ENCODE measurements around the gene FAM193A.
A peak's percentile ranks its signal among the peaks of the same experiment; 100 is the strongest.
"Not testable (repeated sequence)": the region's sequence is repeated elsewhere in the genome, so short reads cannot be mapped to it uniquely, and the experiment has no call there.

The FAM193A gene, protein sequence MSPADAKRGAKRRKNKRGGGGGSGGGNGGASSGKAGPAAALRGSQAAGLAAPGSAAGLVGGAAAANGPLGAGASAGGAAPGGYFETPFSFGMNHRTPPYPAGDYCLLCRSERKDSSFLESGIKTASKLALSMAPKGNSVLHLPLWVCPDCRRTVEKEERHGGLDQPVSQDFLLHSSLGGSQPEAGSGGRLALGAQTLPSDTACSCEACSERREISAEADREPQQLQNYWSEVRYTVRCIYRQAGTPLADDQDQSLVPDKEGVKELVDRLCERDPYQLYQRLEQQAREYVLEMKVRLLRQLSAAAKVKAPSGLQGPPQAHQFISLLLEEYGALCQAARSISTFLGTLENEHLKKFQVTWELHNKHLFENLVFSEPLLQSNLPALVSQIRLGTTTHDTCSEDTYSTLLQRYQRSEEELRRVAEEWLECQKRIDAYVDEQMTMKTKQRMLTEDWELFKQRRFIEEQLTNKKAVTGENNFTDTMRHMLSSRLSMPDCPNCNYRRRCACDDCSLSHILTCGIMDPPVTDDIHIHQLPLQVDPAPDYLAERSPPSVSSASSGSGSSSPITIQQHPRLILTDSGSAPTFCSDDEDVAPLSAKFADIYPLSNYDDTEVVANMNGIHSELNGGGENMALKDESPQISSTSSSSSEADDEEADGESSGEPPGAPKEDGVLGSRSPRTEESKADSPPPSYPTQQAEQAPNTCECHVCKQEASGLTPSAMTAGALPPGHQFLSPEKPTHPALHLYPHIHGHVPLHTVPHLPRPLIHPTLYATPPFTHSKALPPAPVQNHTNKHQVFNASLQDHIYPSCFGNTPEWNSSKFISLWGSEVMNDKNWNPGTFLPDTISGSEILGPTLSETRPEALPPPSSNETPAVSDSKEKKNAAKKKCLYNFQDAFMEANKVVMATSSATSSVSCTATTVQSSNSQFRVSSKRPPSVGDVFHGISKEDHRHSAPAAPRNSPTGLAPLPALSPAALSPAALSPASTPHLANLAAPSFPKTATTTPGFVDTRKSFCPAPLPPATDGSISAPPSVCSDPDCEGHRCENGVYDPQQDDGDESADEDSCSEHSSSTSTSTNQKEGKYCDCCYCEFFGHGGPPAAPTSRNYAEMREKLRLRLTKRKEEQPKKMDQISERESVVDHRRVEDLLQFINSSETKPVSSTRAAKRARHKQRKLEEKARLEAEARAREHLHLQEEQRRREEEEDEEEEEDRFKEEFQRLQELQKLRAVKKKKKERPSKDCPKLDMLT (N-terminal part only)

DNA sequence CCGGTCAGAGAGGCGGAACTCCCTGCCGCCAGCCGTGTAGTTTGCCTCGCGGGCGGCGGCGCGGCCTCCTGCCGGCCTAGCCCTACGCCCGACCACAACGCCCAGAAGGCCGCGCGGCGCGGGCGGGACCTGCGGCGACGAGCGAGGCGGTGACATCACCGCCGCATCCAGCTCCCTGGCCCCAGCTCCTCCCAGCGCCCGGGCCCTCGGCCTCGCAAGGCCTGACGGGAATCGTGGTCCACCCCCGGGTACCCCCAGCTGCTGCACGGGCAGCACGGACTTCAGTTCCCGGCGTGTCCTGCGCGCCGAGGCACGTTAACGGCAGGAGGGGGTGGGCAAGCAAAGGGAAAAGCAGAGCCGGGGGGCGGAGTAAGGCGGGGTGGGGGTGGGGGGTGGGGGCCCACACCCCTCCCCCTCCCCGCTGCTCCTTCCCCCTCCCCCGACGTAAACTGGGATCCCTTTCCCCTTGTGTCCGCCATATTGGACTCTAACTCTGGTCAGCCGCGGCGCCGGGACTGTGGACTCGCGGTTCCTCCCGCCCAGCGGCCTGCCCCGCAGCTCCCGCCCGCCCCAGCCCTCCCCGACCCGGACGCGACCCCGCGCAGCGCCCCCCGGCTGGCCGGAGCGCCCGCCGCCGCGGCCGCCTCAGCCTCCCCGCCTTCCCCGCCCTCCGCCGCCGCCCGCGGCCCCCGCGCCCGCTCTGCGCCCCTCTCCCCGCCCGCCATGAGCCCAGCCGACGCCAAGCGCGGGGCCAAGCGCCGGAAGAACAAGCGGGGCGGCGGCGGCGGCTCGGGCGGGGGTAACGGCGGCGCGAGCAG lies at the start of gene FAM193A:
TSS of gene FAM193A (plus strand) at position 455 of the 818 bp plus-strand sequence. CDS start at position 724, 269 bp downstream.
- DNase-seq (ENCODE audit: low read depth in 3 of 3) = peak; percentile 97 to 99 (median 98)

DNA sequence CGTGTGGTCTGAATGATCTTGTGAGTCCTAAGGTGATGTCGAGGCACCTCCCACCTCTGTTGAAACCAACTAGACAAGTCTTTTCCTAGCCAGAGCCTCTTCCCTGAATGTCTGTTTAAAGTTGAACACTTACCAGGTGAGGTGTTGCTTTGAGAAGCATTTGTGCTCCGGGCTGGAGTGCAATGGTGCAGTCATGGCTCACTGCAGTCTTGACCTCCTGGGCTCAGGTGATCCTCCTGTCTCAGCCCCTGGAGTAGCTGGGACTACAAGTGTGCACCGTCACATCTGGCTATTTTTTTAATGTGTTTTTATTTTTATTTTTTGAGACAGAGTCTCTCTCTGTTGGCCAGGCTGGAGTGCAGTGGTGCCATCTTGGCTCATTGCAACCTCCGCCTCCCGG lies 49.5 kb upstream of the FAM193A start:
- no peak for DNase-seq (ENCODE audit: low read depth in 3 of 3)

DNA sequence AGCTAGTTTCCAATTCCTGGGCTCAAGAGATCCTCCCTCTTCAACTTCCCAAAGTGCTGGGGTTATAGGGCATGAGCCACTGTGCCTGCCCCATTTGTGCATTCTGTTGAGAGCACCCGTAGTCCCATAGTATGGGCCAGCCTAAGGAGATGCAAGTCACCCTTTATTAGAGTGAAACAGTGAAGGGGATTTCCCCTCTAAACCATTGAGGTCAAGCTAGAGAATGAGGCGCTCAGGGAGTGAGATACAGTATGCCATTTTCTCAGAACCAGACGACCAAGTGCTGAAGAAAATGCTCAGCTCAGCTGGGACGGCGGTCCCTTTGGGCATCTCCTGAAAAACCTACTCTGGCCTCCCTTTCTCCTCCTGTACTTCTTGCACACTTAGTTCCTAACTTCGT lies 48.8 kb upstream of the FAM193A start:
- no peak for DNase-seq (ENCODE audit: low read depth in 3 of 3)

DNA sequence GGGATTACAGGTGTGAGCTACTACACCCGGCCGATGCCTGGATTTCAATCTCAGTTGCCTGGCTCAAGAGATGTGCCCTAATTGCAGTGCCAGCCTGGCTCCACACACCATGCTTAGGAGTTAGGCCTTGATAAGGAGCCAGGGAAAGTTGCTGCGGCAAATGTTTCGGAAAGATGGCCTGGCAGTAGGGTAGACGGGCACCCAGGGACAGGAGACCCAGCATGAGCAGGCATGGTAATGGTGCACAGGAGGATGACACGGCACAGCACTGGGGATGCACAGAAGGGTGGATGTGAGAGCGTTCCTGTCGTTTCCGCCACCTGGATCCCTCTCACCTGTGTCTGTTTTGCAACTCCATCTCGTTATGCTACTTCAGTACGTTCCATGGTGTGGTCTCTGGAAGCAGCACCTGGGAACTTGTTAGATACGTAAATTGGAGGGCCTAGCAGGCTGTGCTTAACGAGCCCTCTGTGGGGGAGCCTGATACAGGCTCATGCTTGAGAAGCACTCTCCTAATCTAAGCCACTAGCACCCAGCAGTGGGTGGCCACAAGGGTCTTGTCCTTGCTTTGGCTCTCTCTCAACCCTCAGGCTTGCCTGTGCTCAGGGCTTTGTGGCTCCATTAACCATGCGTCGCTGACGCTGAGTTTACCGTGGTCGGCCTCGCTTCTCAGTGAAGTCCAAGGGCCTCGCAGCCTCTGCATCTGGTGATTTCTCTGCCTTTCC lies 47.2 kb upstream of the FAM193A start:
- no peak for DNase-seq (ENCODE audit: low read depth in 3 of 3)

DNA sequence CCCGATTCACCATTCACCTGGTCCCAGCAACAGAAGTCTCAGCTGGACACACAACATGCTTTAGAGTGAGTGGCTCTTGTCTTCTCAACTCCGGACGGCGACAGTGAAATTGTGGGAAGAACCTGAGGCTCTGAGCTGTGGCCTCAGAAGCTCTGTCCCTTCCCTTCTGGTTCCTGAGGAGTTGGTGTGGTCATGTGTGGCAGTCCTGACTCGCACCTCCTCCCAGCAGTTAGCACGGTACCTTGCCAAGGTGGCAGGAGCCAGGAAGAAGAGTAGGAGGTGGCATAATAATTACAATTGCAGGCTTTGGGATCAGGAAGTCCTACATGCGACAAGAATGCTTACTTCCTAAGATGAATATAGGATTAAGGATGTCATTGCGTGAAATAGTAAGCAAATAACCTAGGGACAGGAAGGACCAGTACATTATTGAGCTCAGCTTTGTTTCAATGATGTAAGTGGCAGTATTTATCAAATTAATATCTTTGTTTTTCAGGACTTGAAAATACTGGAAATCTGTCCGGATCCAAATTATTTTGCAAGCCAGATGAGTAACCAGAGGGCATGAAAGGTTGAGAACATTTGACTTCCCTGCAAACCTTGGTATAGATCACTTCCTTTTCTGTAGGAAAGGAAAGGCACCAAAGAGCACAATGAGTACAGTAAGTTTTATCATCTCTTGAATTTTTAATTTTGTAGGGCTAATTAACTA lies 46.5 kb upstream of the FAM193A start:
- DNase-seq (ENCODE audit: low read depth in 3 of 3) = no peak

DNA sequence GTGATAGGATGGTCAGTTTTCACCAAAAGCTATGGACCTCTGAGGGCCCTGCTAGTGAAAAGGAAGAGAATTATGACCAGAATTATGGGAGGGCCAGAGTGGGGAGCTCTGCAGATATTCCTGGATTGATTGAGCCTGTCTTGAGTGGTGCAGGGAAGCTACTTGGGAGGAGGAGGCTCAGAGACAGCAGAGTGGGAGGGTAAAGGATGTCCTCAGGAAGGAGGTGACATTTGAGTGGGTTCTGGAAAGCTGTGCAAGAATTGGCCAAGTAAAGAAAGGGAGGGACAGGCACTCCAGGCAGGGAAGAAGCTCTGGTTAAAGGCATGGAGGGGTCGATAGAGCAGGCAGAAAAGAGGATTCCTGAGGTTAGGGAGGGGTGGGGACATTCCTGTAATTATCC lies 43.5 kb upstream of the FAM193A start:
- no peak for DNase-seq (ENCODE audit: low read depth in 3 of 3)

DNA sequence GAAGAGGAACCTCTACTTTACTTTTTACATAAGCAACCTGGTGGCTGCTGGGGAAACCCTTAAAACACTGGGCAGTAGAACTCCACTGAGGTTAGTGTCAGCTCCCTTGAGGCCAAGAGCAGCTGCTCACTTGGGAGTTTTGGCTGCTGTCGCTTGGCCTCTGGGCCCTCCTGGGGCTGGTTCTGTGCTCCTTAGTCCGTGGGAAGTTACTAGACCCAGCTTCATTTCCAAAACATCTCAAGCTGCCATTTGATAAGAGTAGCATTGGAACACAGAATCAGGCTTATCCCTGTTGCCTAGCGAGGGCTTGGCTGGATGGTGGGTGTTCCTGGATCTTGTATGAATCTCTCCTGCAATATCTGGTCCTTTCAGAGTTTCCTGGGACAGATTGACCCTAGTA lies 41.5 kb upstream of the FAM193A start:
- no peak for DNase-seq (ENCODE audit: low read depth in 3 of 3)

DNA sequence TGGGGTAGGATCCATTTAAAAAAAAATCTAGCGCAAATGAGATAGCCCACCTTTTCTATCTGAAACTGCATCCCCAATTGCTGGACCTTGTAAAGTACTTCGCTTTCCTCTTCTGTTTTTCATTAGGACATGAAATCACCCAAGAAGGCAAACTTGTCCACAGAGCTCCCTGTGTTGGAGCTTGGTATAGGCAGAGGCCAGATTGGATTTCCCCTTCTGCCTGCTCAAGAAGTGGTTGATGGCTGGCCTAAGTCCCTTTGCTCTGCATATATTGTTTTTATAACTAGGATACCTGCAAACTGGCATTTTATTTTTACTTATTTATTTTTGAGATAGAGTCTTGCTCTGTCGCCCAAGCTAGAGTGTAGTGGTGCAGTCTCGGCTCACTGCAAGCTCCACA lies 39.1 kb upstream of the FAM193A start:
- no peak for DNase-seq (ENCODE audit: low read depth in 3 of 3)

DNA sequence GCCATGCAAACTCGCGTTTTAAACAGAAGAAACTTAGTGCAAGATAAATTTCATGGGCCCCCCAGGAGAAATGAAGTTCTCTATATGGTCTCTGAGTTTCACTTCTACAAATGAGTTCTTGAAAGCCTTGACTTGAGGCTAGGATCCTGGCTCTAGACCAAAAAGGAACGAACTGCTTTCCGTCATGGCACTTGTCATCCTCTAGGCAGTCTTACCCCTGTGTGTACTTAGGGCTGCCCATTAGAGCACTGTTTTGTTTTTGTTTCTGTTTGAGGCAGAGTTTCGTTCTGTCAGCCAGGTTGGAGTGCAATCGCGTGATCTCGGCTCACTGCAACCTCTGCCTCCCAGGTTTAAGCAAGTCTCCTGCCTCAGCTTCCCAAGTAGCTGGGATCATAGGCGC lies 38.5 kb upstream of the FAM193A start:
- DNase-seq (ENCODE audit: low read depth in 3 of 3) = no peak

DNA sequence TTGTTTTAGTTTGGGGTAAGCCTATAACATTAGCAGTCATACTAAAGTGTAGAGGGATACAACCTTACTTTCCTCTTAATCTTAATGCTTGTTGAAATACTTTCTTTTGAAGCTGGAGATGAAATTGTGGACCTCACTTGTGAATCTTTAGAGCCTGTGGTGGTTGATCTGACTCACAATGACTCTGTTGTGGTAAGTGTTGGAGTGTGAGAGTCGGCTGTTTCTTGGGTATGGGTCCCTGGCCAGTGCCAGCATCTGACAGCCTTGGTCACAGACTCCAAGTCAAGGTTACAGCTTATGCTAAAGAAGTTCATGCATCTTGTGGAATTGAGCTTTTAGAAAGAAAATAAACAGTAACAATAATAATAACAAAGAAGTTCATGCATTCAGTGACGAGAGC lies 35.9 kb upstream of the FAM193A start:
- DNase-seq (ENCODE audit: low read depth in 3 of 3) = no peak

DNA sequence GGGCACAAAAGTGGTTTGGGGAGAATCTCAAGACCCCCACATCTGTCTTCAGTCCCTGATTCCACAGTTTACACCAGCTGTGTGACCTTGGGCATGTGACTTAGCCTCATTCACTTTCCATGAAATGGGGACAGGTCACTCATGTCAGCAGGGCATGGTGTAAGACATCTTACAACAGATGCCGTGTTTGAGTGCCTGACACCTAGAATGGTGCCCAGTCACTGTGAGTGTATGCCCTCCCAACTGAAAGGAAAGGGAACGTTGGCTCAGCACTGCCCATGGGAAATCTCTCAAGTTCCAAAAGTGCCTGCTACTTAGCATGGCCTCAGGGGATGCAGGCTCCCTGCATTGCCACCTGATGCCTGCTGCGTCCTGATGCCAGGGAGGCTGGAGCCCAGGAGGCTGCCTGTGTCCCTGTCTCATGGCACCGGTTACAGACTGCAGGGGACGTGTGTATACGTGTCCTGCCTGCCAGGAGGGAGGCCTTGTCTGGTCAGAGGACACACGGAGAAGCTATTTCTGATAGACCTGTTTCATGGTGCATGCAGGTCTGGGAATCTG lies 35.3 kb upstream of the FAM193A start:
- DNase-seq (ENCODE audit: low read depth in 3 of 3) = no peak

DNA sequence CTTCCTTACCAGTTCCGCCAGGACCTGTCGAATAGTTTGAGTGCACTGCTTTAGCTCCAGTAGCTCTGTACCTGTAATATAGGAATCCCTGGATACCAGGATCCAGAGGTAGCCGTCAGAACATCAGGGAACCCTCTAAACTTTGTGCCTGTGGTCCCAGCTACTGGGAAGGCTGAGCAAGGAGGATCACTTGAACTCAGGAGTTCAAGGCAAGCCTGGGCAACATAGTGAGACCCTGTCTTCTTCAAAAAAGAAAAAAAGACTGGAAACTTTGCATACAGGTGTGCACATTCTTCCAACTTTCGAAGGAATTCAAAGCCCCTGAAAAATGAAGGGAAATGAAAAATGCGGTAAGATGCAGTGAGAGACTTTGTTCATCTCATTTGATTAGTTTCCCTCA lies 32.6 kb upstream of the FAM193A start:
- DNase-seq (ENCODE audit: low read depth in 3 of 3) = no peak

DNA sequence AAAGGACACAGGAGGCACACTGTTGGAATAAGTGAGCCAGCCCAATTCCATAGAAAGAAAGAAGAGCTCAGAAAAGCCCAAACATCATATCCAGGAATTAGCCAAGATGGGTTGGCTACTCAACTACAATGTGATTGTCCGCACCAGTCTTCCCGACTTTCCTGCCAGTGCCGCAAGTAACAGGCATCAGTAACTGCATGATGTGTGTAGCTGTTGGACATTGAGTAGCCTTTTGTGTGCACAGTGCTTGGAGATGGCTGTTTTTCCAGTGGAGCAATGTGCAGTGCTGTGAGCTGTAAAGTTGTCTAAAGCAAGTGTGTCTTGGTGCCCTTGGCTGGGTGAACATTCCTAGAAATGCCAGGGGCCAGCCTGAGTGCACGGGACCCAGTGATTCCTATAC lies 29.2 kb upstream of the FAM193A start:
- no peak for DNase-seq (ENCODE audit: low read depth in 3 of 3)

DNA sequence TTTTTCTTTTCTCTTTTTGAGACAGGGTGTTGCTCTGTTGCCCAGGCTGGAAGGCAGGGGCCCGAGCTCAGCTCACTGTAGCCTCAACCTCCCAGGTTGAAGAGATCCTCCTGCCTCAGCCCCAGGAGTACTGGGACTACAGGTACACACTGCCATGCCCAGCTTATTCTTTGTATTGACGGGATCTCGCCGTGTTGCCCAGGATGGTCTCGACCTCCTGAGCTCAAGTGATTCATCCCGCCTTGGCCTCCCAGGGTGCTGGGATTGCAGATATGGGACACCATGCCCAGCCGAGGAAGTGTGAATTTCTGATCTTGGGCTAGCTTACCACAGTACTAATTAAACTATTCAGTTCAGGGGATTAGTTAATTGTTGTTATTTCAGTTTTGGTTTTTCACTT lies 28.6 kb upstream of the FAM193A start:
- DNase-seq (ENCODE audit: low read depth in 3 of 3) = no peak

DNA sequence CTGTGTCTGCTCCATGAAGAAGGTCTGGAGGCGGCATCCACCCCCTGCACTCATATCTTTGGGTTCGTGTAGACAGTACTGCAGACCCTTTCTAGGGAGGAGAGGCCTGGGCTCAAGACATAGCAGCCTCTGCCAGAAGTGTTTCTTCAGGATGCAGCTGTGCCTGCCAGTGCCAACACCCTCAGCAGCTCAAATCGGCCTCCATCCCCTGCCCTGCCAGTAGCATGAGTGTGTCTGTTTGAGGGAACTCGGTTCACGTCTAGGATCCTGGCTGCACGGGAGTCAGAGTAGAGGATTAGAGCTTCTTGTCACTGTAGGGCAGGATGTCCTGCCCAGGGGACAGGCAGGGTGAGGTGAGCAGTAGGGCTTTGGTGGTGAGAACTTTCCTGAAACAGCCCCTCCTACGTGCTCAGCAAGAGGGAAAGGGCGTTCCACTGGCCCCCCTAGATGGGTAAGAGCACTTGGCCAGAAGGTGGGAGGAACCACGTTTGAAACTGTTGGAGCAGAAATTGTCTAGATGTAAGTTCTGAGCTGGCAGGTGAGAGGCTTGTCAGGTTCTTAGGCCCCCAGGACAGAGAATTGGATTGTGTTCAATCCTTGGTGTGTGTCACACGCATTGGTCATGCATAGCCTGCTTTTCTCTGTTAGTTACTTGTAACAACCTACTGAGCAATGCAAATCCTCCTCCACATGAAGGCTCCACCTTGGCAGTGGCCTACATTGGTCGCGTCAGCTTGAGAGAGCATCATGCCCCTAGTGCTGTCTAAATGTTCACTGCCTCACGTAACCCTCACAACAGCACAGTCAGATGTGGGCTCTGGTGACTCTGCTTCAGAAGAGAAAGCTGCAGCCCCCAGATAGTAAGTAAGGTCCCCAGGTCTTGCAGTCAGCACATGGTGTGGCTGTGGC lies 25.8 kb upstream of the FAM193A start:
- no peak for DNase-seq (ENCODE audit: low read depth in 3 of 3)

DNA sequence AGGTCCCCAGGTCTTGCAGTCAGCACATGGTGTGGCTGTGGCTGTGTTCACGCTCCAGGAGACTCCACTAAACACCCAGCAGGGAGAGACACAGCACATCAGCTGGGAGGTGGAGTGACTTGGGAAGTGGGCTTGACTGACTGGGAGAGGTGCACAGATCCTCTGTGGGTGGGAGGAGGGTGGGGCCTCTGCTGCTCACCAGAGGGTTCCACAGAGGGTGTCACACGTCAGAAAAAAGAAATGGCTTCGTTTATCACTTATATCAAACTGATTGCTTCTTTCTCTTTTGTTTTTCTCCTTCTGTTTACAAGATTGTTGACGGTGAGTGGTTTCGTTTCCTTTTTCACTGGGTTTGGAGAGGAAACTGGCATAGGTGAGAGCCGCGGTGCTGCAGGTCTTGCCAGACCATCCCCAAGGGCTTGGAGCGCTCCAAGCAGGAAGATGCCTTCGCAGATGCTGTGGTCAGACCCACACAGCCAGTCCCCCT lies 24.8 kb upstream of the FAM193A start:
- DNase-seq (ENCODE audit: low read depth in 3 of 3) = no peak

DNA sequence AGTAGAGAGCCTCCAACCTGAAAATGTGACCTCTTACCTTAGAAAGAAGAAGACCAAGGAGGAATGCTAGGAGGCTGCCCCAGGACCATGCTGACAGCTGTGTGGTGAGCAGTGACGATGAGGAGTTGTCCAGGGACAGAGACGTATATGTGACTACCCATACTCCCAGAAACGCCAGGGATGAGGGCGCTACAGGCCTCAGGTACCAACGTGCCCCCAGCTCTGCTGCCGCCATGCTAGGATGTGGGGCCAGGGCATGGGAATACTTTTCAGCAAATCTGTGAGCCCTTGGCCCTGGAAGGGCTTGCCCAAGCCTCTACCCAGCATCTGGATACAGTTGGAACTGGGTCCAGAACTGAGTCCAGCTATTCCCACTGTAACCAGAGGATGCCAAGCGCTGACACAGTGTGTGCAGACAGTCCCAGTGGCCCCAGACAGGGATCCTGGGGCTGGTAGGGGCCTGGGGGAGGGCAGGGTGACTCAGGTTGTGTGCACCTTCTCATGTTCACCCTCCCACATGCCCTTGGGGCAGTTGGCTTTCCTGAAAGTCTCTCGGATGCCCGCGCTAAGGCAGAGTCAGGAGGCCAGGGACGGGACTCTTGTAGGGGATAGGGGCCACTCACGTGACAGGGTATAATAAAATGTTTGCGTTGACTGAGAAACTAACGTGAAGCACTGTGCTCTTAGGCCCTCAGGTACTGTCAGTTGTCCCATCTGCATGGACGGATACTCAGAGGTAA lies 23.9 kb upstream of the FAM193A start:
- DNase-seq (ENCODE audit: low read depth in 3 of 3) = no peak

DNA sequence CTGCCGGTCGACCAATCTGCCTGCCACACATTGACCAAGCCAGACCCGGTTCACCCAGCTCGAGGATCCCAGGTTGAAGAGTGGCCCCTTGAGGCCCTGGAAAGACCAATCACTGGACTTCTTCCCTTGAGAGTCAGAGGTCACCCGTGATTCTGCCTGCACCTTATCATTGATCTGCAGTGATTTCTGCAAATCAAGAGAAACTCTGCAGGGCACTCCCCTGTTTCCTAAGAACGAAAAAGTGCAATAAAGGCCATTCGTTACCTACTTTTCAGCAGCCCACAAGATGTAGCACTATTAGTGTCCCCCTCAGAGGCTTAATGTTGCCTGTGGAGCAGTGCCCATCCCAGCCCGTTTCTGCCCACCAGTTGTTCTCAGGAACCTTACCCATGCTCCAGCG lies 22.3 kb upstream of the FAM193A start:
- not testable (repeated sequence) for DNase-seq (ENCODE audit: low read depth in 3 of 3)

Data from stimulated activated CD4-positive, alpha-beta T cell treated with anti-CD3 and anti-CD28 coated beads, TNF-alpha, amount 100 ng/mL, for 48 hours (primary cell).